Mucosa of stomach (tissue), 1 donor: Measurements from ENCODE around the gene DSCAML1.

ENCODE experiments used
- H3K27me3 ChIP-seq: one replicate; pipeline ENCODE4 v1.7.0; 2013; ENCODE audit warnings: mild to moderate bottlenecking, low read length; ENCODE audit not compliant: control insufficient read depth, insufficient read depth
- H3K36me3 ChIP-seq: one replicate; pipeline ENCODE4 v1.7.0; 2013; ENCODE audit warnings: low read length; ENCODE audit not compliant: control insufficient read depth, insufficient read depth
- H3K4me1 ChIP-seq: one replicate; pipeline ENCODE4 v1.7.0; 2013; ENCODE audit warnings: mild to moderate bottlenecking, low read length; ENCODE audit not compliant: control insufficient read depth, insufficient read depth
- H3K4me3 ChIP-seq: one replicate; pipeline ENCODE4 v1.7.0; 2013; ENCODE audit warnings: low read length
- H3K9ac ChIP-seq: one replicate; pipeline ENCODE4 v1.7.0; 2013; ENCODE audit warnings: mild to moderate bottlenecking, low read length, moderate library complexity
- H3K9me3 ChIP-seq: one replicate; pipeline ENCODE4 v1.7.0; 2013; ENCODE audit warnings: mild to moderate bottlenecking, low read length, moderate library complexity; ENCODE audit not compliant: control insufficient read depth
- donor health status: Pancreatic carcinoma.

Gene DSCAML1

DNA sequence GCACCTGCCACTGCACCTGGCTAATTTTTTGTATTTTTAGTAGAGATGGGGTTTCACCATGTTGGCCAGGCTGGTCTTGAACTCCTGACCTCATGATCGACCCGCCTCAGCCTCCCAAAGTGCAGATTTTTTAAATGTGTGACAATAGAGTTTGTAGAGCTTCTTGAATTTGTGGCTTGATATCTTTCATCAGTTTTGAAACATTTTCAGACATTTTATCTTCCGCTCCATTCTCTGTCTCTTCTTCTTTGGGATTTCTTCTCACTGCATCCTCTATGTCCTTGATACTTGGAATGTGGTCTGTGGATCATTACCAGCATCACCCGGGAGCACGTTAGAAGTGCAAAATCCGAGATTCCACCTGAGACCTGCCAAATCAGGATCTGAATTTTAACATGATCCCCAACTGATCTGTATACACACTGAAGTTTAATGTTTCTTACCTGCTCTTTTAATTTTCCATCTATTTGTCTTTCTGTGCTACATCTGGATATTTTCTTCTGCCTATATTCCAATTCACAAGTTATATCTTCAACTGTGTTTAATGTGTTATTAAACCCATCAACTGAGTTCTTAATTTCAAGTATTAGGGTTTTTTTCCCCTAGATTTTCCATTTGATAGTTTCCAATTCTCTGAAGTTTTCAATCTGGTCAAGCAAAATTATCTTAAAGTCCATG lies 343.0 kb downstream of the DSCAML1 start:
- Histone ChIP-seq H3K4me1 (no peaks in the 10 kb centered on the region), H3K4me3 (no peak overlapping the region), H3K36me3 (no peaks in the 10 kb centered on the region), H3K9ac (no peak overlapping the region), H3K9me3 (no peaks in the 10 kb centered on the region), H3K27me3 (no peaks in the 10 kb centered on the region)

DNA sequence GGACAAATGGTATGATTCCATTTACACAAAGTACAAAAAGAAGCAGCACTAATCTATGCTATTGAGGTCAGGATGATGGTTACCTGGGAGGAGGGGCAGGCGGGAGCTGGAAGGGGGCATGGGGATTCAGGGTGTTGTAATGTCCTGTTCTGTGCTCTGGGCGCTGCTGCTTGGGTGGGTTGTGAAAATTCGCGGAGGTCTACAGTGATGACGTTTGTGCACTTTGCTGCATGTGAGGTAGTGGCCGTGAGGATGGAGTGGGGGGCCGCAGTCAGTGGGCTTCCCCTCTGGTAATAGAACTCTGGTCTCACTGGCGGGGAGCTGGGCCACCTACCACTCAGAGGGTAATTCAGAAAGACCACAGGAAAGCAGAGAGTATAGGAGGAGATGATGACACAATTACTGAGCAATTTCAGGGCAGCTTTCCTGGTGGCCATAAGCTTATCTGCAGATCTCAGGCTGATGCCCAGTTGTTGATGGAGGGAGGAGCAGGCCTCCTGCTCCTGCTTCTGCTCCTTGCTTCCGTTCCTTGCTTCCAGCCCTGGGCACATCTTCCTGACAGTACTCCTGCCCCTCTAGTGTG lies 347.8 kb downstream of the DSCAML1 start:
- Histone ChIP-seq H3K4me3 (no peak overlapping the region), H3K9me3 (no peaks in the 10 kb centered on the region), H3K27me3 (peaks cover 11% of the 10 kb centered on the region), H3K36me3 (no peaks in the 10 kb centered on the region), H3K9ac (no peak overlapping the region), H3K4me1 (no peaks in the 10 kb centered on the region)

DNA sequence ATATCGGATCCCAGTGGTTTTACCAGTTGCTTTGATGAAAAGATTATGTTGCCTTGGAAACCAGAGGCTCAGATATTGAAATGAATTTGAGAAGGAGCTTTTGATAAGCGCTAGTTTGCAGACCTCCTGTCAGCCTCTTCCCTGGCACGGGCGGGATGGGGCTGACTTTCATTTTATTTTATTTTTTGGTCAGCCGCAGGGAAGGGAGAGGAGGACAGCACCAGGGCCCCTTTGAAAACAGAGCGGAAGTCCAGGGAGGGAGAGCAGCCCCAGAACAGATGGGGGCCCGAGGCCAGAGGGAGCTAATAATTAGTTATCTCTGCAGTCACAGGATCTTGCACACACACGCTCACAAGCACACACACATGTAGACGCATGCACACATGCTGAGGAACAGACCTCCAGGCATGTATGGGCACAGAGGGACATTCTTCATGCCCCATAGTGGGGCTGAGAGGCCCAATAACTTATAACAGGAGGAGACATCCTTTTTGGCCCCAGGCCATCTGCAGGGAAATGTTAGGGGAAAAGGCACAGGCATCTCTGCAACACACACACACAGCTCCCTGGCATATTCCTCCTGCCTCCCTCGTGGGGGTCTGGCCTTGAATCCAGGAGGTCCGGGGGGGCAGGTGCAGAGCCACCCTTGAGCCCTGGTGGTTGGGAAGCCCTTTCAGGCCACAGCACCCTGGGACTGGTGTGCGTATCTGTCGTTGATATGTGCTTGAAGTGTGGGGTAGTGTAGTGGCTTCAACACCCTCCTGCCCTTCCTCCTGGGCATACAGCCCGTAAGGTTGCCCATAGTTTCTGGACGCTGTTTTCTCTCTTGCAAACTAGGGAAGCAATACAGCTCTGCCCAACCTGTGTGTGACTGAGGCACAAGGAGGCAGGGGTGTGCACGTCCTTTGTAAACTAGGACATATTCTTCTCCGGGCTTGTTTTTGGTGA lies 352.0 kb downstream of the DSCAML1 start:
- H3K4me3 ChIP-seq: no peak overlapping the region
- no peak overlapping the region for H3K9ac ChIP-seq
- no peaks in the 10 kb centered on the region for H3K9me3 ChIP-seq
- no peaks in the 10 kb centered on the region for H3K36me3 ChIP-seq
- no peaks in the 10 kb centered on the region for H3K4me1 ChIP-seq
- peaks cover 29% of the 10 kb centered on the region for H3K27me3 ChIP-seq

DNA sequence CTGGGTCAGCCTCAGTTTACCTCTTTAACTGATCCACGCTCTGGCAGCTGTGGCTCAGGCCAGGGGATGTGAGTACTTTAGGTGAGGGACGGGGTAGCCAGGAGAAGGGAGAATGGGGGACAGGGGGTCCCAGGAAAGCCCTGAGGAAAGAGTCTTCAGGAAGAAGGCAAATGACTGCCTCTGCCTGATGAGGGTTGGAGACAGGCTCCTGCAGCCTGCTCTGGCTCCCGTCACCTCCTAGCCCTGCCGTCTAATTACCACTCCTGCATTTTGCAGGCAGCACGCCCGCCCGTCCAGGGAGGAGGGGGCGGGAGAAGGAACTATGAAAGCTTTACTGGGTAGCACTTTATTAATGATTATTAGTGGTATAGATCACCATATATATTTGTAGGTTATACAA lies 352.8 kb downstream of the DSCAML1 start:
- Histone ChIP-seq H3K4me3 (no peak overlapping the region), H3K4me1 (no peaks in the 10 kb centered on the region), H3K36me3 (no peaks in the 10 kb centered on the region), H3K9ac (no peak overlapping the region), H3K9me3 (no peaks in the 10 kb centered on the region), H3K27me3 (peaks cover 29% of the 10 kb centered on the region)

DNA sequence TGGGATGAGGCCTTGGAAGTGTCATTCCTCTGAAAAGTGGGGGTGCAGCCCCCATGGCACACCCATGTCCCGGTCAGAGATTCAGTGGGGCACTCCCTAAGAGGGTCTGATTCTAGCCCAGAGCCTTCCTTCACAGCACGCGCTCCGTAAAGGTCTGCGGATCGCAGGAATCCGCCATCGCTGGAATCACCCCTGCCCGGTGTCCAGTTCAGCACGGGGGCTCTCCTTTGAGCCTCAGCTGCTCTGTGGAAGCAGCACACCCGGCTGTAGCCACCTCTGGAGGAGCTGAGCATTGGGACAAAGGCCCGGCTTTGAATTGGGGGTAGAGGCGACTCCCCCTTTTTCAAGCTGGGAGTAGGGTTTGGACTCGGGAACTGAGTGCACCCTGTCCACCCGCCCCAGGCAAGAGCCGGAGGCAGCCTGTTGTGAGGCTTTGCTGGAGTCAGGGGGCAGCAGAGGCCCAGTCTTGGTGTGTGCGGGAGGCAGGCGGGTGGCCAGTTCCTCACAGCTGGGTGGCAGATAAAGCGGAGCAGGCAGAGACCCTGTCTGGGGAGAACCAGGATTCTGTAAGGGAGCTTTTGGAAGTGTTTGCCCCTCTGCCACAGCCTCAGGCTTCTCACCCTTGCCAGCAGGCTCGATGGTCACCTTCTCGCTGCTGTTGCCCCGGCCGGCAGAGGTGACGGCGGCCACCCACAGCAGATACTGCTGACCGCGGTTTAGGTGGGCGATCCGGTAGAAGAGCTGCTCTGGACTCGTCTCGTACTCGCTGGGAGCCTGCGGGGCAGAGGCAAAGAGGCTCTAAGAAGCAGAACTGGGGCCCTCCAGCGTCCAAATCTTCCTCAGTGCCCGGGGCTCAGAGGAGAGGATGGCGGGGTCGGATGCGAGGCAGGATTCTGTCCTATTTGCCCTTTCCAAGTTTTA lies 353.5 kb downstream of the DSCAML1 start:
- Histone ChIP-seq H3K27me3 (peaks cover 29% of the 10 kb centered on the region), H3K4me3 (no peak overlapping the region), H3K9me3 (no peaks in the 10 kb centered on the region), H3K36me3 (no peaks in the 10 kb centered on the region), H3K4me1 (no peaks in the 10 kb centered on the region), H3K9ac (no peak overlapping the region)

DNA sequence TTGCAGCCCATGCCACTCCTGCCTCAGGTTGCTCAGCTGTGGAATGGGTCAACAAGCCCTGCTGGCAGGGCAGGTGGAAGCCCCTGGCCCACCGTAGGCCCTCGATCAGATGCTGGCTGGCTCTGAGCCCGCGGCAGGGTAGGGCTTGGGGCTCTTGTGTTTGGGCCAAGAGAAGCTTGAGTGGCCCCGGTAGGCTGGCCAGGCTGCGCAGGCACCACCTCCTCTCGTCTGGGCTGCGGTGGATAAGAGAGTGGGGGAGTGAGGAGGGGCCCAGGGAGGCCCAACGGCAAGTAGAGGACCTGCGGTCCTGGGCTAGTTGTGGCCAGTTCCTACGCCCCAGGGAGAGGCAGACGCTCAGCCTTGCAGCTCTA lies 354.2 kb downstream of the DSCAML1 start:
- no peak overlapping the region for H3K4me3 ChIP-seq
- H3K36me3 ChIP-seq: no peaks in the 10 kb centered on the region
- H3K27me3 ChIP-seq: peaks cover 29% of the 10 kb centered on the region
- H3K9me3 ChIP-seq: no peaks in the 10 kb centered on the region
- no peaks in the 10 kb centered on the region for H3K4me1 ChIP-seq
- H3K9ac ChIP-seq: no peak overlapping the region

DNA sequence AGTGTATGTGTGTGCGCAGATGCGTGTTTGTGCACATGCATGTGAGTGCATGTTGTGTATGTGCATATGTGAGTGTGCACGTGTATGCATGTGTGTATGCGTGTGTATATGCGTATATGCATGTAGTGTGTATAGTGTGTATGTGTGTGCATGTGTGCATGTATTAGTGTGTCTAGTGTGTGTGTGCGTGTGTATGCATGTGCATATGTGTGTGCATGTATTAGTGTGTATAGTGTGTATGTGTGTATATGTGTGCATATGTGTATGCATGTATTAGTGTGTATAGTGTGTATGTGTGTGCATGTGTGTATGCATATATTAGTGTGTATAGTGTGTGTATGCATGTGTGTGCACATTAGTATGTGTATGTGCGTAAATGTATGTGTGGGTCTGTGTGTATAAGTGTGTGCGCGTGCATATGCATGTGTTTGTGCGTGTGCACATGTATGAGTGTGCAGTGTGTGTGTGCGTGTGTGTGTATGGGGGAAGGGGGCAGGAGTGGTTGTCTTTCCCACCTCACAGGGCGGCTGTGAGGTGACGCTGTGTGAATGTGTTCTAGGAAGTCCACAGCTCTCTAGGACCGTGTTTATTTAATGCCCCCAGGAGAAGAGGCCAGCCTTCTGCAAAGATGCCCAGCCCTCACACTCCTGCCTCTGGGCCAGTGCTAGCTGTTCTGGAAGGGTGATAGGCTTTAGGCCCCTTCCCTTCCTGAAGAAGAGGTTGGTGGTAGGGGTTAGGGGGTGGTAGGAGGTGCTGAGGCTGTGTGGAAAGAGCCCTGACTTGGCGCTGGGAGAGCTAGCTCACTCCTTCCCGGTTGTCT lies 354.8 kb downstream of the DSCAML1 start:
- H3K9ac ChIP-seq: no peak overlapping the region
- H3K4me3 ChIP-seq: no peak overlapping the region
- no peaks in the 10 kb centered on the region for H3K36me3 ChIP-seq
- no peaks in the 10 kb centered on the region for H3K4me1 ChIP-seq
- peaks cover 29% of the 10 kb centered on the region for H3K27me3 ChIP-seq
- H3K9me3 ChIP-seq: no peaks in the 10 kb centered on the region

DNA sequence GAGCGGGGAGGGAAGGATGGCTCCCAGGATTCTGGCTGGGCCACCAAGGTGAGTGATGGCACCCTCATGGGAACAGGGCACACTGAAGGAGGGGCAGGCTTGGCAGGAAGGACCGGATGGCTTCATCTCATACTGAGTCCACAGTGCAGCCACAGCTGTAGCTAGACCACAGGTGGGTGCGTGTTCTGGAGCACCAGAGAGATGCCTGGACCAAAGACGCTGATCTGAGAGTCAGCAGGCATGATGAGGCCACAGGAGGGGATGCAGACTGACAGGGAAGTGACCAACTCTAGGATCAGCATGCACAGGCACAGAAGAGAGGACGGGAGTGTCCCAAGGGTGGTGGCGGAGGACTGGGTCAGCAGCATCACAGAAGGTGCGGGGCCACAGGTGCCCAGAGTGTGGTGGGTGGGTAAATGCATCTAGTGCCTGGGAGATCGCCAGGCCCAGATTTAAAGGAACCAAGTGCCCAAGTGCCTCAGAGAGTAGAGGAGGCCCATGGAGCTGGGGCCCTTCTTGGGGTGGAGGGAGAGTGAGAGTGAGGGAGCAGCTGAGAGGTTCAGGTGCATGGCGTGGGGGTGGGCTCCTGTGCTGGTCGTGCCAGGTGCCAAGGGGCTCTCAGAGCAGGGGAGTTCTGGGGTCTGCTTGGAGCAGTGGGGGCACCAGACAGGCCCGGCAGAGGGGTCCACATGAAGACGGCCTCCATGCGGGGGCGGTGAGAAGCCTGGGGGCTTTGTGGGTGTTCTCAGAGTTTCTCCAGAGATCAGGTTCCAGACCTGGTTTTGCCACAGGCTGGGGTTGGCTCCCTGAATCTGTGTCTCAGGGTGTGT lies 355.7 kb downstream of the DSCAML1 start:
- H3K9ac ChIP-seq: no peak overlapping the region
- H3K9me3 ChIP-seq: no peaks in the 10 kb centered on the region
- no peak overlapping the region for H3K4me3 ChIP-seq
- H3K36me3 ChIP-seq: no peaks in the 10 kb centered on the region
- H3K4me1 ChIP-seq: no peaks in the 10 kb centered on the region
- peaks cover 29% of the 10 kb centered on the region for H3K27me3 ChIP-seq

DNA sequence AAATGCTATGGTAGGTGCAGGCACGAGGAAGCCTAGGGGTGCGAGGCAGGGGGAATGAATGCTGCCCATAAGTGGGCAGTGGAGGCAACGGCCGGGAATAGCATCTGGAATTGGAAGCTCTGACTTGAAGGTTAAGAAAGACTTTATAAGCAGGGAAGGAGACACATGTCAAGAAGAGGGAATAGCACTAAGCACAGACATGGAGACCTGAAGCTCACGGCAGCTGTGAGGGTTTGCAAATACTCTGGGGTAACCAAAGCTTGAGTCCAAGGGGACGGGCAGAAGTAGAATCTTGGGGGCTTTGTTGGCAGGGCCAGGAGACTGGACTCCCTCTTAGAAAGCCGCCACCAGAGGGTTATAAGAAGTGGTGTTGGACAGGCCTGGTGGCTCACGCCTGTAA lies 356.8 kb downstream of the DSCAML1 start:
- Histone ChIP-seq H3K27me3 (peaks cover 28% of the 10 kb centered on the region), H3K36me3 (no peaks in the 10 kb centered on the region), H3K4me3 (no peak overlapping the region), H3K9me3 (no peaks in the 10 kb centered on the region), H3K9ac (no peak overlapping the region), H3K4me1 (no peaks in the 10 kb centered on the region)

DNA sequence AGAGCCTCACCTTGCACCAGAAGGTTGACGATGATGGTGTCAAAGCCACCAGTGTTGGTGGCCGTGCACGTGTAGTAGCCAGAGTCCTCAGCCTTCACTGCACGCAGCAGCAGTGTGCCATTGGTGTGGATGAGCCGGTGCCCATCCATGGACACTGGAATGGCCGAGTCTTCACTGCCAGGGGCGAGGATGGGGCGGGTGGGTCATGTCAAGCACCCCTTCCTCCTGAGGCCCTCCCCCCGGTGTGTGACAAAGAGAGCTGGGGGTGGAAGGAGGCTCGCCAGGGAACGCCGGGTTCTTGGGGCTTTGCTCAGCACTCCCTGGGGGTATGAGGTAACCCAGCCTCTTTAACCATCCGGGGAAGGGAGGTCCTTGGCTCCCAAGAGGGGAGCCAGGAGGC lies 357.8 kb downstream of the DSCAML1 start:
- H3K27me3 ChIP-seq: peaks cover 18% of the 10 kb centered on the region
- H3K4me1 ChIP-seq: no peaks in the 10 kb centered on the region
- H3K9ac ChIP-seq: no peak overlapping the region
- no peaks in the 10 kb centered on the region for H3K36me3 ChIP-seq
- H3K9me3 ChIP-seq: no peaks in the 10 kb centered on the region
- H3K4me3 ChIP-seq: no peak overlapping the region
